WTC11 (cell line): ENCODE results near the gene SDCCAG8. TPM values are rescaled to one million over a fixed set of nuclear protein-coding genes. Genes with fewer than 3 reads are reported as not detected.

Source experiments
- ATAC-seq: fragments of 200-7000 bp; cut with Tn5 transposase; 2 replicates; pipeline ENCODE4 v1.10.0; 2021; ENCODE audit warnings: mild to moderate bottlenecking, moderate library complexity
- CTCF ChIA-PET: fragments of 300-600 bp; sonication (Branson Sonifier 250); formaldehyde crosslinking; loops from one replicate; lab custom pipeline; 2021; ENCODE audit warnings: antibody characterized with exemption; lab: Charles Lee
- POLR2A ChIA-PET: fragments of 350-600 bp; sonication (Branson Sonifier 250); formaldehyde crosslinking; loops from one replicate; lab custom pipeline; 2021; ENCODE audit warnings: antibody characterized with exemption; lab: Charles Lee
- DNase-seq: peaks from one replicate; pipeline ENCODE4 v3.0.0; 2021; ENCODE audit warnings: low spot score
- H3K27ac Mint-ChIP-seq: 2 replicates; pipeline ENCODE4 v1.8.0; 2021; ENCODE audit warnings: mixed read lengths
- H3K27me3 Mint-ChIP-seq: 2 replicates; pipeline ENCODE4 v1.8.0; 2021; ENCODE audit warnings: low read depth, mild to moderate bottlenecking, moderate library complexity, mixed read lengths
- H3K36me3 Mint-ChIP-seq: 2 replicates; pipeline ENCODE4 v1.8.0; 2021; ENCODE audit warnings: mixed read lengths
- H3K4me1 Mint-ChIP-seq: 2 replicates; pipeline ENCODE4 v1.8.0; 2022; ENCODE audit warnings: mixed read lengths
- H3K4me3 Mint-ChIP-seq: 2 replicates; pipeline ENCODE4 v1.8.0; 2021; ENCODE audit warnings: mild to moderate bottlenecking, moderate library complexity, mixed read lengths
- H3K9me3 Mint-ChIP-seq: 2 replicates; pipeline ENCODE4 v1.8.0; 2021; ENCODE audit warnings: mixed read lengths
- CREB1 ChIP-seq: sonication (generic); formaldehyde crosslinking; IDR thresholded peaks from 2 replicates; pipeline ENCODE4 v1.8.0; 2023; ENCODE audit warnings: mild to moderate bottlenecking, missing genetic modification reagents
- ESRRA ChIP-seq: sonication (generic); formaldehyde crosslinking; IDR thresholded peaks from 2 replicates; pipeline ENCODE4 v1.8.1; 2022; ENCODE audit warnings: mild to moderate bottlenecking, missing genetic modification reagents, borderline replicate concordance
- HMGA2 ChIP-seq: fragments of 250-450 bp; sonication (Bioruptor Pico); IDR thresholded peaks from 2 replicates; pipeline ENCODE4 v1.4.0; 2021; ENCODE audit warnings: mild to moderate bottlenecking, moderate library complexity
- JAZF1 ChIP-seq: fragments of 250-450 bp; sonication (Bioruptor Pico); IDR thresholded peaks from 2 replicates; pipeline ENCODE4 v1.9.0; 2021; ENCODE audit warnings: moderate library complexity, mild to moderate bottlenecking, inconsistent platforms
- JUN ChIP-seq: sonication (generic); formaldehyde crosslinking; IDR thresholded peaks from 2 replicates; pipeline ENCODE4 v1.8.0; 2023; ENCODE audit warnings: mild to moderate bottlenecking, missing genetic modification reagents
- NR1H2 ChIP-seq: sonication (generic); formaldehyde crosslinking; IDR thresholded peaks from 2 replicates; pipeline ENCODE4 v1.9.0; 2021; ENCODE audit warnings: mild to moderate bottlenecking, moderate library complexity, missing genetic modification reagents
- ZNF317 ChIP-seq: sonication (generic); formaldehyde crosslinking; IDR thresholded peaks from 2 replicates; pipeline ENCODE4 v1.8.1; 2023; ENCODE audit warnings: low read depth, mild to moderate bottlenecking, moderate library complexity, missing genetic modification reagents, borderline replicate concordance
- total RNA-seq: library from RNA; stranded (reverse); gene quantifications from 3 replicates; pipeline ENCODE4 v1.2.3, GENCODE V29; 2021
- TF ChIP-seq, protein P1 (sequence below): fragments of 200-600 bp; IDR thresholded peaks from 2 replicates; pipeline ENCODE4 v1.8.0; 2022; ENCODE audit warnings: antibody characterized with exemption
- TF ChIP-seq, protein P2 (sequence below): sonication (generic); formaldehyde crosslinking; IDR thresholded peaks from 2 replicates; pipeline ENCODE4 v1.8.0; 2022; ENCODE audit warnings: missing genetic modification reagents
- TF ChIP-seq, protein P3 (sequence below): sonication (generic); formaldehyde crosslinking; IDR thresholded peaks from 2 replicates; pipeline ENCODE4 v1.8.1; 2023; ENCODE audit warnings: mild to moderate bottlenecking, missing genetic modification reagents
- TF ChIP-seq, protein P4 (sequence below): sonication (generic); formaldehyde crosslinking; IDR thresholded peaks from 2 replicates; pipeline ENCODE4 v1.8.0; 2023; ENCODE audit warnings: missing genetic modification reagents
- TF ChIP-seq, protein P5 (sequence below): sonication (generic); formaldehyde crosslinking; IDR thresholded peaks from 2 replicates; pipeline ENCODE4 v1.8.1; 2023; ENCODE audit warnings: mild to moderate bottlenecking, moderate library complexity, missing genetic modification reagents
- TF ChIP-seq, protein P6 (sequence below): fragments of 250-450 bp; sonication (Bioruptor Pico); IDR thresholded peaks from 2 replicates; pipeline ENCODE4 v1.8.0; 2021; ENCODE audit warnings: mild to moderate bottlenecking

SDCCAG8 gene
- total RNA-seq, 1 experiment from 2014 or later, result 44.3 TPM

DNA sequence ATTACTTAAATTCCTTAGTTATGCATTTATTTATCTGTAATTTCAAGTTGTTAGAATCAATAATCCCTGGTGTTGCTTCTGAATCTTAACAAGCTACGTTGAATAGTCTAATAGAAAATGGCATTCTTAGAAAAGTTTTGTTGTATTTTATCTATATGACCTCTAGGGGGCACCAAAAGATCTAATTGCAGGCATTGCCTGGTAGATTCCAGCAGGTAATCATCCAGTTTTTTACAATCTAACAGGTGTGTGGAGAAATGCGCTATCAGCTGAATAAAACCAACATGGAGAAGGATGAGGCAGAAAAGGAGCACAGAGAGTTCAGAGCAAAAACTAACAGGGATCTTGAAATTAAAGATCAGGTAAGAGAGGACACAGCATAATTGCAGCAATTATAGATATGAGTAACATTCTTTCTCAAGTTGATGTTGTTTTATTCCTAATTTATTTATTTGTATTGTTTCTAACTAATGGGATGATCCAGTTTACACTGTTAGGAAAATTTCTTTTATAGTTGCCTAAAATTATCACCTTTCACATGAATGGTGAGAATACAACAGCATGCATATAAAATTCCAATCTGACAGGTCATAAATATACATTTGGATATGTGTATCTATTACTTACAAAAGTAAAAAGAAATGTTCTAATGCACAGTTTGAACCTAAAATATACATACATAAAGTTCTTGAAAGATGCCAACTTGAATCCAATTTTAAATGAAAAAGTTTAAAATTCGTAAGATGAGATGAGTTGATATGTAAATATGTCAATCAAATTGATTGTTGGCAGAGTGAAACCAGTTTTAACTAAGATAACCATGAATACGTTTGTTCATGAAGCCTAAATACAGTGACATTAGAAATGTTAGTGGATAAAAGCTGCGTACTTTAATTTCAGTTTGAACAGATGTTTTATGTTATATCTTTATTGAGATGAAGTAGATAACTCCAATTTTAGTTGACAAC is 88.4 kb downstream of the SDCCAG8 start:
- TF ChIP-seq, protein P1, sequence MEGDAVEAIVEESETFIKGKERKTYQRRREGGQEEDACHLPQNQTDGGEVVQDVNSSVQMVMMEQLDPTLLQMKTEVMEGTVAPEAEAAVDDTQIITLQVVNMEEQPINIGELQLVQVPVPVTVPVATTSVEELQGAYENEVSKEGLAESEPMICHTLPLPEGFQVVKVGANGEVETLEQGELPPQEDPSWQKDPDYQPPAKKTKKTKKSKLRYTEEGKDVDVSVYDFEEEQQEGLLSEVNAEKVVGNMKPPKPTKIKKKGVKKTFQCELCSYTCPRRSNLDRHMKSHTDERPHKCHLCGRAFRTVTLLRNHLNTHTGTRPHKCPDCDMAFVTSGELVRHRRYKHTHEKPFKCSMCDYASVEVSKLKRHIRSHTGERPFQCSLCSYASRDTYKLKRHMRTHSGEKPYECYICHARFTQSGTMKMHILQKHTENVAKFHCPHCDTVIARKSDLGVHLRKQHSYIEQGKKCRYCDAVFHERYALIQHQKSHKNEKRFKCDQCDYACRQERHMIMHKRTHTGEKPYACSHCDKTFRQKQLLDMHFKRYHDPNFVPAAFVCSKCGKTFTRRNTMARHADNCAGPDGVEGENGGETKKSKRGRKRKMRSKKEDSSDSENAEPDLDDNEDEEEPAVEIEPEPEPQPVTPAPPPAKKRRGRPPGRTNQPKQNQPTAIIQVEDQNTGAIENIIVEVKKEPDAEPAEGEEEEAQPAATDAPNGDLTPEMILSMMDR, result peak; percentile 69
- no peak for TF ChIP-seq NR1H2 (CRISPR knock-in tag)
- no peaks in the 10 kb centered on the region for H3K36me3 Mint-ChIP-seq
- ATAC-seq (peak; percentile 44; the same call in 1 of the 2 replicates), DNase-seq (no peak)
- H3K4me3 Mint-ChIP-seq, result no peak overlapping the region
- peaks cover 5% of the 10 kb centered on the region for H3K4me1 Mint-ChIP-seq
- H3K27me3 Mint-ChIP-seq, result no peaks in the 10 kb centered on the region
- CTCF ChIA-PET, result interaction anchor here (0.8 to 2.2 kb wide), 31 partner anchors 8 to 603 kb away, joined by 3 to 45 read pairs (median 4); no protein-coding TSS in a partner anchor
- H3K27ac Mint-ChIP-seq, result no peak overlapping the region
- POLR2A ChIA-PET, result no interaction called here
- no peaks in the 10 kb centered on the region for H3K9me3 Mint-ChIP-seq

DNA sequence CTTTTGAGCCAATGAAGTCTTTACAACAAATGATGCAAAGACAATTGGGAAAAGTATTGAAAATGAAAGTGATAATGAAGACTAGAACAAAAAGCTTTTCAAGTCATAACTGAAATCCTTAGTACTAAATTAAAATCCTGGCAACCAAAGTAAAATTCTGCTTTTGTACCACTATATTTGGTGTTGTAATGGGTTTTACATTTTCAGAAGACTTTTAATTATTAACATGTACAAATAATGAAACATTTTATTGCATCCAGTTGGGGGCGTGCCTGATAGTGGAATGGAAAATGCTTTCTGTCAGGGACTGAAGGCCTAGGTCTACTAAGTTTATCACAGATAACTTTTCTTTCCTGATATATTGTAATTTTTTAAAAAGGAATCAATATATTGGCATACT is 89.4 kb downstream of the SDCCAG8 start:
- Mint-ChIP-seq H3K9me3 (no peaks in the 10 kb centered on the region), H3K27me3 (no peaks in the 10 kb centered on the region), H3K36me3 (no peaks in the 10 kb centered on the region), H3K27ac (no peak overlapping the region), H3K4me3 (no peak overlapping the region), H3K4me1 (peaks cover 5% of the 10 kb centered on the region)
- ChIA-PET CTCF (no interaction called here), POLR2A (no interaction called here)
- TF ChIP-seq HMGA2 (CRISPR knock-in tag) (no peak), ESRRA (CRISPR knock-in tag) (no peak), CREB1 (CRISPR knock-in tag) (no peak), JAZF1 (CRISPR knock-in tag) (no peak), JUN (CRISPR knock-in tag) (no peak), ZNF317 (CRISPR knock-in tag) (no peak)
- TF ChIP-seq, protein P2, sequence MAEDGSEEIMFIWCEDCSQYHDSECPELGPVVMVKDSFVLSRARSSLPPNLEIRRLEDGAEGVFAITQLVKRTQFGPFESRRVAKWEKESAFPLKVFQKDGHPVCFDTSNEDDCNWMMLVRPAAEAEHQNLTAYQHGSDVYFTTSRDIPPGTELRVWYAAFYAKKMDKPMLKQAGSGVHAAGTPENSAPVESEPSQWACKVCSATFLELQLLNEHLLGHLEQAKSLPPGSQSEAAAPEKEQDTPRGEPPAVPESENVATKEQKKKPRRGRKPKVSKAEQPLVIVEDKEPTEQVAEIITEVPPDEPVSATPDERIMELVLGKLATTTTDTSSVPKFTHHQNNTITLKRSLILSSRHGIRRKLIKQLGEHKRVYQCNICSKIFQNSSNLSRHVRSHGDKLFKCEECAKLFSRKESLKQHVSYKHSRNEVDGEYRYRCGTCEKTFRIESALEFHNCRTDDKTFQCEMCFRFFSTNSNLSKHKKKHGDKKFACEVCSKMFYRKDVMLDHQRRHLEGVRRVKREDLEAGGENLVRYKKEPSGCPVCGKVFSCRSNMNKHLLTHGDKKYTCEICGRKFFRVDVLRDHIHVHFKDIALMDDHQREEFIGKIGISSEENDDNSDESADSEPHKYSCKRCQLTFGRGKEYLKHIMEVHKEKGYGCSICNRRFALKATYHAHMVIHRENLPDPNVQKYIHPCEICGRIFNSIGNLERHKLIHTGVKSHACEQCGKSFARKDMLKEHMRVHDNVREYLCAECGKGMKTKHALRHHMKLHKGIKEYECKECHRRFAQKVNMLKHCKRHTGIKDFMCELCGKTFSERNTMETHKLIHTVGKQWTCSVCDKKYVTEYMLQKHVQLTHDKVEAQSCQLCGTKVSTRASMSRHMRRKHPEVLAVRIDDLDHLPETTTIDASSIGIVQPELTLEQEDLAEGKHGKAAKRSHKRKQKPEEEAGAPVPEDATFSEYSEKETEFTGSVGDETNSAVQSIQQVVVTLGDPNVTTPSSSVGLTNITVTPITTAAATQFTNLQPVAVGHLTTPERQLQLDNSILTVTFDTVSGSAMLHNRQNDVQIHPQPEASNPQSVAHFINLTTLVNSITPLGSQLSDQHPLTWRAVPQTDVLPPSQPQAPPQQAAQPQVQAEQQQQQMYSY (CRISPR knock-in tag), result no peak
- TF ChIP-seq, protein P3, sequence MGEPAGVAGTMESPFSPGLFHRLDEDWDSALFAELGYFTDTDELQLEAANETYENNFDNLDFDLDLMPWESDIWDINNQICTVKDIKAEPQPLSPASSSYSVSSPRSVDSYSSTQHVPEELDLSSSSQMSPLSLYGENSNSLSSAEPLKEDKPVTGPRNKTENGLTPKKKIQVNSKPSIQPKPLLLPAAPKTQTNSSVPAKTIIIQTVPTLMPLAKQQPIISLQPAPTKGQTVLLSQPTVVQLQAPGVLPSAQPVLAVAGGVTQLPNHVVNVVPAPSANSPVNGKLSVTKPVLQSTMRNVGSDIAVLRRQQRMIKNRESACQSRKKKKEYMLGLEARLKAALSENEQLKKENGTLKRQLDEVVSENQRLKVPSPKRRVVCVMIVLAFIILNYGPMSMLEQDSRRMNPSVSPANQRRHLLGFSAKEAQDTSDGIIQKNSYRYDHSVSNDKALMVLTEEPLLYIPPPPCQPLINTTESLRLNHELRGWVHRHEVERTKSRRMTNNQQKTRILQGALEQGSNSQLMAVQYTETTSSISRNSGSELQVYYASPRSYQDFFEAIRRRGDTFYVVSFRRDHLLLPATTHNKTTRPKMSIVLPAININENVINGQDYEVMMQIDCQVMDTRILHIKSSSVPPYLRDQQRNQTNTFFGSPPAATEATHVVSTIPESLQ (CRISPR knock-in tag), result no peak
- TF ChIP-seq, protein P4, sequence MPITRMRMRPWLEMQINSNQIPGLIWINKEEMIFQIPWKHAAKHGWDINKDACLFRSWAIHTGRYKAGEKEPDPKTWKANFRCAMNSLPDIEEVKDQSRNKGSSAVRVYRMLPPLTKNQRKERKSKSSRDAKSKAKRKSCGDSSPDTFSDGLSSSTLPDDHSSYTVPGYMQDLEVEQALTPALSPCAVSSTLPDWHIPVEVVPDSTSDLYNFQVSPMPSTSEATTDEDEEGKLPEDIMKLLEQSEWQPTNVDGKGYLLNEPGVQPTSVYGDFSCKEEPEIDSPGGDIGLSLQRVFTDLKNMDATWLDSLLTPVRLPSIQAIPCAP (CRISPR knock-in tag), result no peak
- TF ChIP-seq, protein P5, sequence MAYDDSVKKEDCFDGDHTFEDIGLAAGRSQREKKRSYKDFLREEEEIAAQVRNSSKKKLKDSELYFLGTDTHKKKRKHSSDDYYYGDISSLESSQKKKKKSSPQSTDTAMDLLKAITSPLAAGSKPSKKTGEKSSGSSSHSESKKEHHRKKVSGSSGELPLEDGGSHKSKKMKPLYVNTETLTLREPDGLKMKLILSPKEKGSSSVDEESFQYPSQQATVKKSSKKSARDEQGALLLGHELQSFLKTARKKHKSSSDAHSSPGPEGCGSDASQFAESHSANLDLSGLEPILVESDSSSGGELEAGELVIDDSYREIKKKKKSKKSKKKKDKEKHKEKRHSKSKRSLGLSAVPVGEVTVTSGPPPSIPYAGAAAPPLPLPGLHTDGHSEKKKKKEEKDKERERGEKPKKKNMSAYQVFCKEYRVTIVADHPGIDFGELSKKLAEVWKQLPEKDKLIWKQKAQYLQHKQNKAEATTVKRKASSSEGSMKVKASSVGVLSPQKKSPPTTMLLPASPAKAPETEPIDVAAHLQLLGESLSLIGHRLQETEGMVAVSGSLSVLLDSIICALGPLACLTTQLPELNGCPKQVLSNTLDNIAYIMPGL (CRISPR knock-in tag), result no peak
- TF ChIP-seq, protein P6, sequence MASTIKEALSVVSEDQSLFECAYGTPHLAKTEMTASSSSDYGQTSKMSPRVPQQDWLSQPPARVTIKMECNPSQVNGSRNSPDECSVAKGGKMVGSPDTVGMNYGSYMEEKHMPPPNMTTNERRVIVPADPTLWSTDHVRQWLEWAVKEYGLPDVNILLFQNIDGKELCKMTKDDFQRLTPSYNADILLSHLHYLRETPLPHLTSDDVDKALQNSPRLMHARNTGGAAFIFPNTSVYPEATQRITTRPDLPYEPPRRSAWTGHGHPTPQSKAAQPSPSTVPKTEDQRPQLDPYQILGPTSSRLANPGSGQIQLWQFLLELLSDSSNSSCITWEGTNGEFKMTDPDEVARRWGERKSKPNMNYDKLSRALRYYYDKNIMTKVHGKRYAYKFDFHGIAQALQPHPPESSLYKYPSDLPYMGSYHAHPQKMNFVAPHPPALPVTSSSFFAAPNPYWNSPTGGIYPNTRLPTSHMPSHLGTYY, result no peak
- no peak for ATAC-seq
- DNase-seq, result no peak
